GM18909 (cell line): ENCODE data around the gene EXOC3L2.
"Not testable (repeated sequence)": the region's sequence is repeated elsewhere in the genome, so short reads cannot be mapped to it uniquely, and the experiment has no call there.

Experiments
- ATAC-seq: cut with Tn5 transposase; IDR thresholded peaks from one replicate; pipeline ENCODE4 v1.9.1; 2021; ENCODE audit warnings: mild to moderate bottlenecking; ENCODE audit not compliant: unreplicated experiment, poor library complexity

Gene EXOC3L2

GRCh38 chr19:45245334-45245787, at the start of gene EXOC3L2:
EXOC3L2 (minus strand) TSS chr19:45245407; CDS start chr19:45239045, 6,362 bp downstream.
- ATAC-seq, result no peak

GRCh38 chr19:45294291-45295029, 49.3 kb upstream of the EXOC3L2 start:
- ATAC-seq, result no peak

GRCh38 chr19:45293682-45294081, 48.5 kb upstream of the EXOC3L2 start:
- no peak for ATAC-seq

GRCh38 chr19:45291834-45292233, 46.6 kb upstream of the EXOC3L2 start:
- ATAC-seq, result no peak

GRCh38 chr19:45290381-45290931, 45.2 kb upstream of the EXOC3L2 start:
- no peak for ATAC-seq

- ATAC-seq, result no peak
Observed at GRCh38 chr19:45283443-45284033, 38.3 kb upstream of the EXOC3L2 start.

- no peak for ATAC-seq
Observed at GRCh38 chr19:45280471-45280961, 35.3 kb upstream of the EXOC3L2 start.

- no peak for ATAC-seq
Observed at GRCh38 chr19:45279587-45280192, 34.5 kb upstream of the EXOC3L2 start.

- ATAC-seq, result no peak
Observed at GRCh38 chr19:45278087-45278486, 32.9 kb upstream of the EXOC3L2 start.

GRCh38 chr19:45276284-45276687, 31.1 kb upstream of the EXOC3L2 start:
- no peak for ATAC-seq

- ATAC-seq, result no peak
Observed at GRCh38 chr19:45275370-45275971, 30.3 kb upstream of the EXOC3L2 start.

- no peak for ATAC-seq
Observed at GRCh38 chr19:45273521-45273855, 28.3 kb upstream of the EXOC3L2 start.

- no peak for ATAC-seq
Observed at GRCh38 chr19:45271735-45272108, 26.5 kb upstream of the EXOC3L2 start.

GRCh38 chr19:45271098-45271734, 26.0 kb upstream of the EXOC3L2 start:
- no peak for ATAC-seq

- not testable (repeated sequence) for ATAC-seq
Observed at GRCh38 chr19:45269939-45270338, 24.7 kb upstream of the EXOC3L2 start.

GRCh38 chr19:45267296-45267695, 22.1 kb upstream of the EXOC3L2 start:
- ATAC-seq, result no peak

GRCh38 chr19:45265375-45265774, 20.2 kb upstream of the EXOC3L2 start:
- ATAC-seq, result no peak

GRCh38 chr19:45264781-45265317, 19.6 kb upstream of the EXOC3L2 start:
- no peak for ATAC-seq

- ATAC-seq, result no peak
Observed at GRCh38 chr19:45263013-45263412, 17.8 kb upstream of the EXOC3L2 start.

GRCh38 chr19:45262570-45262969, 17.4 kb upstream of the EXOC3L2 start:
- no peak for ATAC-seq
